ENCODE measurements around the gene LONRF2. TPM values are rescaled to one million over a fixed set of nuclear protein-coding genes. Genes with fewer than 3 reads are reported as not detected.

The LONRF2 gene
- total and polyA plus RNA-seq, 2 donors (not counting 1 experiment from before 2014, with no cell fraction given) = under 0.01 to 0.01 TPM

DNA sequence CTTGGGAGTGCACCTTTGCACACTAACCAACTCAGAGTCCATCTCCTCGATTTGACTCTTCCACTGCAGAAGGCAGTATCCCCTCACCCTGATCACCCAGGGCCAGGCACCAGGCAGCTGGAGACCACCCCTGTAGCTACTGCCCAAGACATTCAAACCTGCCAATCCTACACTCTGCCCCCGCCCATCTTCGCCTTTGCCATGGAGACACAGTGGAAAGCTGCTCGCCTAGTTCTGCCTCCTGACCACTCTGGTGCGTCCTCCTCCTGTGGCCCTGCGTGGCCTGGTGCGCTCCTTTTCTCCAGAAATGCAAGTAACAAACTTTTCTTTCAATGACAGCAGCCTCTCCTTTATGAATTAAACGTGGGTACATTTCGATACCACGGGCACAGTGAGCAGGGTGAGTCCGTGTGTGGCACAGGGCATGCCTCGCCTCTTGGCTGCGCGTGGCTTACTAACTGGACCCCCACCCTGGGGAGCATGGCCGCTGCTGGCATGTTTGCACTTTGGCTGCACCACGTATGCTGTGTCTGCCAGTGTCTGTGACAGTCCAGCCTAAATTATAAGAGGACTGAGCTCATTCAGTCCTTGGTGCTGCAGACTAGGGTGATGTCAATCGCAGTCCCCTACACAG lies 47.6 kb downstream of the LONRF2 start:
- Histone ChIP-seq H3K27ac (ENCODE audit: insufficient read depth, low read length) (no peak overlapping the region), H3K4me2 (ENCODE audit: extremely low read depth, insufficient read depth, low read length) (no peak overlapping the region), H3K4me1 (ENCODE audit: control insufficient read depth, extremely low read depth, insufficient read depth, low read length) (no peaks in the 10 kb centered on the region), H3K36me3 (ENCODE audit: control insufficient read depth, insufficient read depth, low read length) (no peaks in the 10 kb centered on the region), H3K27me3 (ENCODE audit: control insufficient read depth, insufficient read depth, low read length) (no peaks in the 10 kb centered on the region), H2AFZ (ENCODE audit: low read length) (no peak overlapping the region), H3K9me3 (ENCODE audit: control insufficient read depth, insufficient read depth, low read depth, low read length) (no peaks in the 10 kb centered on the region), H4K20me1 (ENCODE audit: control insufficient read depth, extremely low read depth, insufficient read depth, low read length) (no peaks in the 10 kb centered on the region), H3K9ac (ENCODE audit: insufficient read depth, low read length) (no peak overlapping the region), H3K79me2 (ENCODE audit: control insufficient read depth, insufficient read depth, low read length) (no peaks in the 10 kb centered on the region), H3K4me3 (replicated peaks in 1 of 4; ENCODE audit: control extremely low read depth in 1 of 4, insufficient read depth in 1 of 4, low read depth in 3 of 4, low read length in 4 of 4) (no peak overlapping the region)
- no peak for TF ChIP-seq EZH2 (IDR thresholded peaks at IDR 0.05; ENCODE audit: low read length, missing control alignments)
- TF ChIP-seq, protein P1, sequence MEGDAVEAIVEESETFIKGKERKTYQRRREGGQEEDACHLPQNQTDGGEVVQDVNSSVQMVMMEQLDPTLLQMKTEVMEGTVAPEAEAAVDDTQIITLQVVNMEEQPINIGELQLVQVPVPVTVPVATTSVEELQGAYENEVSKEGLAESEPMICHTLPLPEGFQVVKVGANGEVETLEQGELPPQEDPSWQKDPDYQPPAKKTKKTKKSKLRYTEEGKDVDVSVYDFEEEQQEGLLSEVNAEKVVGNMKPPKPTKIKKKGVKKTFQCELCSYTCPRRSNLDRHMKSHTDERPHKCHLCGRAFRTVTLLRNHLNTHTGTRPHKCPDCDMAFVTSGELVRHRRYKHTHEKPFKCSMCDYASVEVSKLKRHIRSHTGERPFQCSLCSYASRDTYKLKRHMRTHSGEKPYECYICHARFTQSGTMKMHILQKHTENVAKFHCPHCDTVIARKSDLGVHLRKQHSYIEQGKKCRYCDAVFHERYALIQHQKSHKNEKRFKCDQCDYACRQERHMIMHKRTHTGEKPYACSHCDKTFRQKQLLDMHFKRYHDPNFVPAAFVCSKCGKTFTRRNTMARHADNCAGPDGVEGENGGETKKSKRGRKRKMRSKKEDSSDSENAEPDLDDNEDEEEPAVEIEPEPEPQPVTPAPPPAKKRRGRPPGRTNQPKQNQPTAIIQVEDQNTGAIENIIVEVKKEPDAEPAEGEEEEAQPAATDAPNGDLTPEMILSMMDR (conservative IDR thresholded peaks at IDR 0.05 in 1 of 2, IDR thresholded peaks at IDR 0.05 in 1 of 2; ENCODE audit: low read depth in 1 of 2, low read length in 2 of 2) = no peak
- DNase-seq (ENCODE audit: low read depth in 2 of 2) = no peak

DNA sequence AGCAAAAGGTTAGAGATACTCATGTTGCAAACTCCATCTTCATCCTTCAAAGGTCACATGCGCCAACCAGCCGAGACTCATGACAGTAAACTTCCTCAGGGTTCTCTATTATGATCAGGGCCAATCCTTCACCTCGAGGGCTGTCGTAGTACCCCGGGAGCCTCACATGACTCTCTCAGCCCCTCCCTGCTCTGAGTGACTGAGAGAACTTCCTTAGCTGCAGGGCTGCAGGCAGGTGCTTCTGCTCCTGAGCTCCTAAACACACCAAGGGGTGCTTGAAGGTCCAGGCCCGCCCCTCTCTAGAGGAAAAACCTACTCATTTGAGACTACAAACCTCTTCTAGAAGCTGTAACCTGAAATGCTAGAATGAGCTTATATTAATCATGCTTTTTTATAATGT lies 48.2 kb downstream of the LONRF2 start:
- no peak for TF ChIP-seq EZH2 (IDR thresholded peaks at IDR 0.05; ENCODE audit: low read length, missing control alignments)
- TF ChIP-seq, protein P1 (conservative IDR thresholded peaks at IDR 0.05 in 1 of 2, IDR thresholded peaks at IDR 0.05 in 1 of 2; ENCODE audit: low read depth in 1 of 2, low read length in 2 of 2) = no peak
- Histone ChIP-seq H3K4me1 (ENCODE audit: control insufficient read depth, extremely low read depth, insufficient read depth, low read length) (no peaks in the 10 kb centered on the region), H3K4me3 (replicated peaks in 1 of 4; ENCODE audit: control extremely low read depth in 1 of 4, insufficient read depth in 1 of 4, low read depth in 3 of 4, low read length in 4 of 4) (no peak overlapping the region), H3K9ac (ENCODE audit: insufficient read depth, low read length) (no peak overlapping the region), H3K79me2 (ENCODE audit: control insufficient read depth, insufficient read depth, low read length) (no peaks in the 10 kb centered on the region), H3K4me2 (ENCODE audit: extremely low read depth, insufficient read depth, low read length) (no peak overlapping the region), H4K20me1 (ENCODE audit: control insufficient read depth, extremely low read depth, insufficient read depth, low read length) (no peaks in the 10 kb centered on the region), H2AFZ (ENCODE audit: low read length) (no peak overlapping the region), H3K9me3 (ENCODE audit: control insufficient read depth, insufficient read depth, low read depth, low read length) (no peaks in the 10 kb centered on the region), H3K27ac (ENCODE audit: insufficient read depth, low read length) (no peak overlapping the region), H3K27me3 (ENCODE audit: control insufficient read depth, insufficient read depth, low read length) (no peaks in the 10 kb centered on the region), H3K36me3 (ENCODE audit: control insufficient read depth, insufficient read depth, low read length) (no peaks in the 10 kb centered on the region)
- no peak for DNase-seq (ENCODE audit: low read depth in 2 of 2)

DNA sequence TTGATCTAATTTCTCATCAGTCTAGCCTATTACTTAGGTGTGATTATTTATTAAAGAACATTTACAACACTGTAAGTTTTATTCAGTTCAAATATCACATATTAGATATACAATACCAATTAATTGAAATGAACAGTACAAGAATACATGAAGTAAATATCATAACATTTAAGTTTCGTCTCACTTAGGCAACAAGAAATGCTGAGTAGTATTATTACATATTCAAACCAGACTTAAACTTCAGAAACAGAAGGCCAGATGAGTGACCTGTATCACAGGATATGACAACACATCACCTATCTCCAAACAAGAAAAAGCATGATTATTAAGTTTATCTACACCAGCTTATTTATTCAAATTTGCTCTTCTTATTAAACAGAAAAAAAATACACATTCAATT lies 48.9 kb downstream of the LONRF2 start:
- H3K79me2 ChIP-seq (ENCODE audit: control insufficient read depth, insufficient read depth, low read length) = no peaks in the 10 kb centered on the region
- no peaks in the 10 kb centered on the region for H3K9me3 ChIP-seq (ENCODE audit: control insufficient read depth, insufficient read depth, low read depth, low read length)
- no peak overlapping the region for H3K9ac ChIP-seq (ENCODE audit: insufficient read depth, low read length)
- no peak overlapping the region for H2AFZ ChIP-seq (ENCODE audit: low read length)
- no peak overlapping the region for H3K4me3 ChIP-seq (replicated peaks in 1 of 4; ENCODE audit: control extremely low read depth in 1 of 4, insufficient read depth in 1 of 4, low read depth in 3 of 4, low read length in 4 of 4)
- H3K27ac ChIP-seq (ENCODE audit: insufficient read depth, low read length) = no peak overlapping the region
- no peak for TF ChIP-seq EZH2 (IDR thresholded peaks at IDR 0.05; ENCODE audit: low read length, missing control alignments)
- TF ChIP-seq, protein P1 (conservative IDR thresholded peaks at IDR 0.05 in 1 of 2, IDR thresholded peaks at IDR 0.05 in 1 of 2; ENCODE audit: low read depth in 1 of 2, low read length in 2 of 2) = no peak
- DNase-seq (ENCODE audit: low read depth in 2 of 2) = no peak
- H3K4me1 ChIP-seq (ENCODE audit: control insufficient read depth, extremely low read depth, insufficient read depth, low read length) = no peaks in the 10 kb centered on the region
- no peaks in the 10 kb centered on the region for H3K27me3 ChIP-seq (ENCODE audit: control insufficient read depth, insufficient read depth, low read length)
- H3K36me3 ChIP-seq (ENCODE audit: control insufficient read depth, insufficient read depth, low read length) = no peaks in the 10 kb centered on the region
- H4K20me1 ChIP-seq (ENCODE audit: control insufficient read depth, extremely low read depth, insufficient read depth, low read length) = no peaks in the 10 kb centered on the region
- H3K4me2 ChIP-seq (ENCODE audit: extremely low read depth, insufficient read depth, low read length) = no peak overlapping the region

Data from fibroblast of lung (primary cell).